PC-3 (cell line): ENCODE measurements around the gene REP15. TPM values are rescaled to one million over a fixed set of nuclear protein-coding genes. Genes with fewer than 3 reads are reported as not detected.
A peak's percentile ranks its signal among the peaks of the same experiment; 100 is the strongest.
"Not testable (repeated sequence)": the region's sequence is repeated elsewhere in the genome, so short reads cannot be mapped to it uniquely, and the experiment has no call there.

Source experiments
- ATAC-seq: fragments of 200-7000 bp; cut with Tn5 transposase; 2 replicates; pipeline ENCODE4 v1.9.1; 2020; ENCODE audit warnings: mild to moderate bottlenecking, moderate library complexity
- BruUV-seq: library from RNA; stranded (reverse); fragments of 400-500 nt; replicated peaks from 2 replicates; lab custom pipeline; 2021; lab: Mats Ljungman, UMichigan
- CTCF ChIA-PET: fragments of 300-600 bp; sonication (Branson Sonifier 250); formaldehyde crosslinking; loops from one replicate; lab custom pipeline; 2022; ENCODE audit warnings: antibody characterized with exemption; lab: Charles Lee
- POLR2A ChIA-PET: fragments of 300-600 bp; sonication (Branson Sonifier 250); formaldehyde crosslinking; loops from one replicate; lab custom pipeline; 2022; ENCODE audit warnings: antibody characterized with exemption; ENCODE audit not compliant: unreplicated experiment; lab: Charles Lee
- DNase-seq: peaks from one replicate; pipeline ENCODE4 v3.0.0-alpha.2; 2015
- H2AFZ ChIP-seq: fragments of 300-600 bp; sonication (generic); 2 replicates; pipeline ENCODE4 v1.6.0; 2016; ENCODE audit warnings: antibody characterized with exemption, low read length
- H3F3A ChIP-seq: fragments of 300-600 bp; sonication (generic); one replicate; pipeline ENCODE4 v1.6.0; 2017; ENCODE audit warnings: antibody characterized with exemption, low read length, control low read depth, mild to moderate bottlenecking; ENCODE audit not compliant: unreplicated experiment
- H3K27ac ChIP-seq: fragments of 300-600 bp; sonication (generic); 2 replicates; pipeline ENCODE4 v1.5.1; 2016; ENCODE audit warnings: mild to moderate bottlenecking, low read length
- H3K27me3 ChIP-seq: fragments of 300-600 bp; sonication (generic); 2 replicates; pipeline ENCODE4 v1.6.1; 2016; ENCODE audit warnings: low read length, mixed read lengths
- H3K36me3 ChIP-seq: fragments of 300-600 bp; sonication (generic); 2 replicates; pipeline ENCODE4 v1.6.1; 2016; ENCODE audit warnings: low read depth, mixed run types, low read length, mixed read lengths
- H3K4me1 ChIP-seq: fragments of 300-600 bp; sonication (generic); 2 replicates; pipeline ENCODE4 v1.5.1; 2016; ENCODE audit warnings: low read length; ENCODE audit not compliant: insufficient read depth
- H3K4me2 ChIP-seq: fragments of 300-600 bp; sonication (generic); 2 replicates; pipeline ENCODE4 v1.6.0; 2016; ENCODE audit warnings: low read length
- H3K4me3 ChIP-seq: fragments of 300-600 bp; sonication (generic); 2 replicates; pipeline ENCODE4 v1.5.1; 2016; ENCODE audit warnings: mild to moderate bottlenecking, low read length, mixed read lengths
- H3K79me2 ChIP-seq: fragments of 300-600 bp; sonication (generic); 2 replicates; pipeline ENCODE4 v1.6.1; 2017; ENCODE audit warnings: low read length, mixed read lengths
- H3K9ac ChIP-seq: fragments of 300-600 bp; sonication (generic); 2 replicates; pipeline ENCODE4 v1.6.0; 2016; ENCODE audit warnings: mild to moderate bottlenecking, low read length
- H3K9me2 ChIP-seq: fragments of 300-600 bp; sonication (generic); replicated peaks from 2 replicates; pipeline ENCODE4 v1.6.1; 2016; ENCODE audit warnings: mixed run types, low read length, mixed read lengths
- H3K9me3 ChIP-seq: fragments of 300-600 bp; sonication (generic); 2 replicates; pipeline ENCODE4 v1.6.1; 2016; ENCODE audit warnings: low read length, mixed read lengths
- H4K20me1 ChIP-seq: fragments of 300-600 bp; sonication (generic); 2 replicates; pipeline ENCODE4 v1.6.1; 2016; ENCODE audit warnings: low read length, mixed read lengths
- CTCF ChIP-seq: fragments of 300-600 bp; sonication (generic); conservative IDR thresholded peaks from 2 replicates; pipeline ENCODE4 v1.5.1; 2017; ENCODE audit warnings: antibody characterized with exemption, low read depth, mild to moderate bottlenecking, low read length
- EZH2 ChIP-seq: fragments of 300-600 bp; sonication (generic); IDR thresholded peaks from one replicate; pipeline ENCODE4 v1.6.1; 2017; ENCODE audit warnings: antibody characterized with exemption, mild to moderate bottlenecking, low read length; ENCODE audit not compliant: unreplicated experiment
- EZH2phosphoT487 ChIP-seq: fragments of 300-600 bp; sonication (generic); IDR thresholded peaks from 2 replicates; pipeline ENCODE4 v1.6.1; 2018; ENCODE audit warnings: mild to moderate bottlenecking, antibody characterized with exemption, low read length, borderline replicate concordance
- intact Hi-C: fragments of 100-400 bp; cut with micrococcal nuclease; formaldehyde crosslinking; loops from 2 replicates; pipeline ENCODE4 v1.9.0; 2023
- total RNA-seq: library from RNA; depleted of rRNA; stranded (reverse); fragments of >200 nt; gene quantifications from 2 replicates; pipeline ENCODE4 v1.2.3, GENCODE V29; 2014

Gene REP15
- total RNA-seq, 1 experiment from 2014 or later, result 1.6 TPM

GRCh38 chr12:27651201-27651600, 45.0 kb upstream of the REP15 start:
- Histone ChIP-seq H3K9me3 (no peaks in the 10 kb centered on the region), H3K4me3 (no peak overlapping the region), H3K27ac (peak overlapping the region; percentile 21), H2AFZ (no peak overlapping the region), H3F3A (no peaks in the 10 kb centered on the region), H3K9me2 (no peaks in the 10 kb centered on the region), H3K9ac (no peak overlapping the region), H3K79me2 (no peaks in the 10 kb centered on the region), H3K27me3 (no peaks in the 10 kb centered on the region), H4K20me1 (no peaks in the 10 kb centered on the region), H3K36me3 (peaks cover 14% of the 10 kb centered on the region), H3K4me1 (peaks cover 7% of the 10 kb centered on the region), H3K4me2 (no peak overlapping the region)
- POLR2A ChIA-PET, result no interaction called here
- BruUV-seq, result no TSS peak
- intact Hi-C loops, result loop anchor here (10.0 kb wide), 1 partner anchor 316 kb away; the partner anchor contains the start of gene BMAL2
- CTCF ChIA-PET, result interaction anchor here (0.6 kb wide), 1 partner anchor 358 kb away, joined by 3 read pairs; no protein-coding TSS in a partner anchor
- no peak for TF ChIP-seq CTCF
- TF ChIP-seq EZH2phosphoT487, result no peak
- TF ChIP-seq EZH2, result no peak
- DNase-seq (peak; percentile 20), ATAC-seq (peak; percentile 16; the same call in 1 of the 2 replicates)

- DNase-seq, result peak; percentile 97
- Histone ChIP-seq H3K36me3 (peaks cover 13% of the 10 kb centered on the region), H3F3A (no peaks in the 10 kb centered on the region), H3K79me2 (no peaks in the 10 kb centered on the region), H3K4me2 (no peak overlapping the region), H3K9me2 (no peaks in the 10 kb centered on the region), H3K9me3 (no peaks in the 10 kb centered on the region), H3K9ac (0 out of 2 replicates have a peak overlapping the region, but pooled peaks have one; percentile 3), H3K4me1 (peaks cover 7% of the 10 kb centered on the region), H4K20me1 (no peaks in the 10 kb centered on the region), H2AFZ (no peak overlapping the region), H3K4me3 (no peak overlapping the region), H3K27ac (peak overlapping the region; percentile 21), H3K27me3 (no peaks in the 10 kb centered on the region)
- TF ChIP-seq EZH2phosphoT487 (no peak), CTCF (peak; percentile 99)
- ChIA-PET CTCF (no interaction called here), POLR2A (no interaction called here)
- intact Hi-C loops, result loop anchor here (1.0 to 10.0 kb wide), 6 partner anchors 42 to 317 kb away; partner anchors contain the start of gene BMAL2
- no TSS peak for BruUV-seq
- peak; percentile 96 for ATAC-seq
Observed at GRCh38 chr12:27652174-27652763, 44.0 kb upstream of the REP15 start.

- Histone ChIP-seq H3K27me3 (no peaks in the 10 kb centered on the region), H3K4me1 (peaks cover 7% of the 10 kb centered on the region), H3K36me3 (peaks cover 11% of the 10 kb centered on the region), H2AFZ (no peak overlapping the region), H3F3A (no peaks in the 10 kb centered on the region), H3K9me2 (no peaks in the 10 kb centered on the region), H3K4me3 (no peak overlapping the region), H4K20me1 (no peaks in the 10 kb centered on the region), H3K9ac (no peak overlapping the region), H3K4me2 (no peak overlapping the region), H3K9me3 (no peaks in the 10 kb centered on the region), H3K79me2 (no peaks in the 10 kb centered on the region), H3K27ac (no peak overlapping the region)
- no peak for TF ChIP-seq CTCF
- TF ChIP-seq EZH2phosphoT487, result no peak
- TF ChIP-seq EZH2, result no peak
- intact Hi-C loops, result loop anchor here (10.0 kb wide), 1 partner anchor 319 kb away; the partner anchor contains the start of gene BMAL2
- ChIA-PET CTCF (no interaction called here), POLR2A (no interaction called here)
- DNase-seq (no peak), ATAC-seq (no peak)
- no TSS peak for BruUV-seq
Observed at GRCh38 chr12:27653661-27654060, 42.6 kb upstream of the REP15 start.

- DNase-seq, H3K79me2 ChIP-seq, H2AFZ ChIP-seq, POLR2A ChIA-PET, H3K36me3 ChIP-seq, H4K20me1 ChIP-seq, H3K4me1 ChIP-seq, H3K4me2 ChIP-seq, H3F3A ChIP-seq, H3K4me3 ChIP-seq, H3K9ac ChIP-seq, BruUV-seq, H3K9me3 ChIP-seq, H3K27ac ChIP-seq, CTCF ChIA-PET, H3K27me3 ChIP-seq, ATAC-seq, H3K9me2 ChIP-seq: not testable (repeated sequence)
- intact Hi-C loops, result loop anchor here (10.0 kb wide), 1 partner anchor 321 kb away; the partner anchor contains the start of gene BMAL2
Observed at GRCh38 chr12:27655476-27655875, 40.8 kb upstream of the REP15 start.
